Renal cortical epithelial cell (primary cell): ENCODE data around the gene DDX20. TPM values are rescaled to one million over a fixed set of nuclear protein-coding genes. Genes with fewer than 3 reads are reported as not detected.

Source experiments
- DNase-seq: peaks from one replicate; pipeline ENCODE4 v3.0.0-alpha.2; 2011; ENCODE audit warnings: low read depth
- total RNA-seq: library from RNA; depleted of rRNA; stranded (reverse); fragments of >200 nt; gene quantifications from 2 replicates; pipeline ENCODE4 v1.2.3, GENCODE V29; 2014

DDX20 gene
- total RNA-seq, 1 donor from 2014 or later: 20.9 TPM

- no peak for DNase-seq
Measured at GRCh38 chr1:111747947-111748346, 7.8 kb upstream of the DDX20 start.

- DNase-seq: no peak
Measured at GRCh38 chr1:111749628-111750027, 6.1 kb upstream of the DDX20 start.

- no peak for DNase-seq
Measured at GRCh38 chr1:111750856-111751255, 4.8 kb upstream of the DDX20 start.

GRCh38 chr1:111751906-111752575, 3.7 kb upstream of the DDX20 start:
- no peak for DNase-seq

DNA sequence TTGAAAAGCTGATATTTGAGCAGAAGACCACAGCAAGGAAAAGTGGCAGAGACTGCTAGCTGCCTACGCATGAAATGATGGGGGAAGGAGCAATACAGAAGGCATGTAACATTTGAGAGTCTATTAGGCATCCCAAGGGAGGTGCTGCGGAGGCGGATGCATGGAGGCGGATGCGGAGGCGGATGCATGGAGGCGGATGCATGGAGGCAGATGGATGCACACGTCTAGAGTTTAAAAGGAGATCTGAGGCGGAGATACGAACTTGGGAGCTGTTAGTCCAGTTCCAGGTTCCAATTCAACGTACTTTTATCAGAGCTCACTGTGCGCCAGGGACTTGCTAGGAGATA, 744 bp upstream of the DDX20 start:
- DNase-seq: no peak

- no peak for DNase-seq
Measured at GRCh38 chr1:111756124-111756513, 418 bp downstream of the DDX20 start.

DNA sequence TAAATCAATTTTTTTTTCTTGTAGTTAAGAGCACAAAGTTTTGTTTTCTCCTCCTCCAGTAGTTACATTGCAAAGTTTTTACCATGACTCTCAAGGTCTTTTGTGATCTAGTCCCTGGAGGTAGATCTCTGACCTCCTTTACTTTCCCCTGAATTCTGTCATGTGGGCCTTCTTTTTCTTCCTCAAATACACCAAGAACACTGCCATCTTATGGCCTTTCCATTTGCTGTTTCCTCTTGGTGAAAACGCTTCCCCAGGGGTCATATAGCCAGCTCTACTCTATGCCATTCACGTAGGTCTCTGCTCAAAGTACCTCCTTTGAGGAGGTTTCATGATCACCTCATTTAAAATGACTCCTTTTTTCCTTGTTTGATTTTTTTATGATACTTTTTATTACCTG, 2.7 kb downstream of the DDX20 start:
- DNase-seq: no peak

DNA sequence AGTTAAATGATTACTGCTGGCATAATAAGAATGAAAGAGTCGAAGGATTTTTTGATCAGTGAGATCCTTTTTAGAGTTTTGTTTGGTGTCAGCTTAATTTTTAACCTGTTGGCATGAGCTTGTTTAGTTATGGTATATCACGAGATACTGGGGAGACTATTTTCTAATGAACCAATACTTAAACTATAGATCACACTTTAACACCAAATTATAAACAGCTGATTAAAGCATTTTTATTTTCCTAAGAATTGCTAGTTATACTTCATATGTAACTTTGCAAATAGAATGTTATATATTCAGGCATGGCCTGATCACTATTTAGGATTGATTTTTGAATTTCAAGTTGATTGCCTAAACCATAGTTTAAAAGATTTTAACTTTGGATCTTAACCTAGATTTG, 6.0 kb downstream of the DDX20 start:
- no peak for DNase-seq

- no peak for DNase-seq
Measured at GRCh38 chr1:111762332-111762731, 6.6 kb downstream of the DDX20 start.

DNA sequence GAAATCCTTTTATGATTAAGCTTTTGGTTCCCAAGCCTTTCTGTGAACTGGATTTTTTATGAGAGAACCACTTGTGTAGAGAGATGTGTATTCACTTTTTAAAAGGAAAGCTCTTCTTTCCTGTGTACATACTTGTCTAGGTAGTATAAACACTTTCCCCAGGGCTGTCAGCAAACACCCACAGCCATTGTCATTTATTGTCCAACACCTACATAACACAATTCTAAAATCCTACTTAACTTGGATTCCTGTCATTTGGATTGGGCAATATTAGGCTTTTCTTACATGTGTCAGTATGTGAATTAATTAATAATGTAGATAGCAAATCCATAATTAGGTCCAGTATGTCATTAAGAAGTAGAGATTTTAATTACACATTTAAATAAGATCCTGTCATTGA, 12.3 kb downstream of the DDX20 start:
- no peak for DNase-seq

GRCh38 chr1:111768625-111769024, 12.9 kb downstream of the DDX20 start:
- no peak for DNase-seq

GRCh38 chr1:111769517-111770146, 13.9 kb downstream of the DDX20 start:
- peak; percentile 77 for DNase-seq

GRCh38 chr1:111770916-111771315, 15.2 kb downstream of the DDX20 start:
- no peak for DNase-seq

GRCh38 chr1:111775966-111776365, 20.3 kb downstream of the DDX20 start:
- no peak for DNase-seq

GRCh38 chr1:111776391-111776790, 20.7 kb downstream of the DDX20 start:
- no peak for DNase-seq

DNA sequence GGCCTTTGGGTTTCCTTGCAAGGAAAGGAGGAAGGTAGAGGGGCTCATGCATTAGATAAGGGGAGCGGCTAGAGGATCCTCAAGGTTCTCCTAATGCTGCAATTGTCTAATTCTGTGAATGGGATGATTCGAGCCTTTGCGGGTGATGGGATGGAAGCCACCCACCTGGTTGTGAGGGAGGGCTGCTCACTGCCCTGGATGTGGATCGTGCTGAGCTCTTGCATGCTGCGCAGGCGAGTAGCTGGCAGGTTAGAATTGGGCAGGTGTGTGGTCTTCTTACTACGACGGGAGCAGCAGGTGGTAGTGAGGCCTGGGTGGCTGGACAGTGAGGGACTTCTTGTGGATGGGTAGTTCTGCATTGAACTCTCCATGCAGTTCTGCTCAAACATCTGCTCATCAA, 21.2 kb downstream of the DDX20 start:
- no peak for DNase-seq

- no peak for DNase-seq
Measured at GRCh38 chr1:111777301-111777700, 21.6 kb downstream of the DDX20 start.

DNA sequence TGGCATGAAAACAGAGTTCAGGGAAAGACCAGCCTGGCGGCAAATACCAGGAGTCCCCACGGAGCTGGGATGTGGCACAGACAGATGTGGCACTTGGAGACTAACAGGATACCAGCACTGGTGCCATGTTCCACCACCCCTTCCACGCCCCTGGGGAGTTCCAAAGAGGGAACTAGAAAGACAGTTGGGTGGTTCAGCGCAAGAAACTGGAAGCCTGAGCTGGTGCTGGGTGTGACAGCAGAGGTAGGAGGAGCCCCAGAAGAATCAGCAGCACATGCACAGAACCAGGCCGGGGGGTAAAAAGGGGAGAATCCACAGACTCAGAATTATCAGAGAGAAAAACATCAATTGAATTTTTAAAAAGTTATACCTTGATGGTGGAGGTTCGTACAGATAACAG, 22.4 kb downstream of the DDX20 start:
- no peak for DNase-seq

GRCh38 chr1:111778541-111779051, 22.9 kb downstream of the DDX20 start:
- DNase-seq: no peak

- DNase-seq: no peak
Measured at GRCh38 chr1:111779546-111779945, 23.8 kb downstream of the DDX20 start.

DNA sequence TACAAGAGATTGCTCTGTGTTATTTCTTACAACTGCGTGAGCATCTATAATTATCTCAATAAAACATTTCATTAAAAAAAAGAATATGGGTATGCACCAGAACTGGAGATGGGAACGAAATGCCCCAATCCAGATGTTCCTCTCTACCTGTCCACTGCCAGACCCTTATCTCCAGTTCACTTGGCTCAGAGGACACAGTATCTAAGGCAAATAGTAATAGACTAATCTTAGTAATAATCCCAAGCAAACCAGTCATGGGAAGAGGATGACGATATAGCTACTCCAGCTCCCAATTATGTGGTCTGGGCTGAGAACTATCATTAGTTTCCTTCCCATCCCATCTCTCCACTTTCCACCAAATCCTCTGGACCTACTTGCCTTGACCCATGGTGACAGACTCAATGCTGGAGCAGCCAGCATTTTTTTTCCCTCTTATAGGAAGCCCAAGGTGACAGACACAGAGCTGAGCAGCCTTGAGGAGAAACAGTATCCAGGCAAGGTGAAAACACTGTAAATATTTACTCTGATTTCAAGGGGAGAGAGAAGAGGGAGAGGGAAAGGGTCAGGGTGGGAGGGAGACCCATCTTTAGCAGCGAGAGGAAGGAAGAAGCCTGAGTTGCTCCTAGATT, 28.7 kb downstream of the DDX20 start:
- no peak for DNase-seq

DNA sequence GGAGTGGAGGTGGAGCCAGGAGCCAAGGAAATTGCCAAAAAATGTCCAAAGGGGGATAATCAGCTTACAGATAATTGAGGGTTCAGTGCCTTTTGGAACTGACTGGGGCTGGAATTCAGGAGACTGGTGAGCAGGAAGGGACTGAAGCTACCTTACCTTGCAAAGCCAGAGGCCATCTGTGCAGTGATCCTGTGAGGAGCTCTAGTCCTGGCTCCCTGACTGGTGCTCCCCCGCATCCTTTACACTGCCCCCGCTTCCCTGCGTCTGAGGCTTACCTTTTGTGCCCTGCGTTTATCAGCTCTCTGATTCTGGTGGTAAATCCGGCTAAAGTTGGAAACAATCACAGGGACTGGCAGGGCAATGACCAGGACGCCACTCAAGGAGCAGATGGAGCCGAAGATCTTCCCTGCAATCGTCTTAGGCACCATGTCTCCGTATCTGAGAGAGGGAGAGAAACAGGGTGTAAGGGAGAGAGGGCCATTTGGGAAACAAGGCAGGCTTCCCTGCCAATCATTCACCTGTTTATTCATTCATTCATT, 31.0 kb downstream of the DDX20 start:
- no peak for DNase-seq

- DNase-seq: peak; percentile 27
Measured at GRCh38 chr1:111789142-111789541, 33.4 kb downstream of the DDX20 start.
